HUDEP-2 (cell line): ENCODE data around the gene SHISA4.
A peak's percentile ranks its signal among the peaks of the same experiment; 100 is the strongest.
"Not testable (repeated sequence)": the region's sequence is repeated elsewhere in the genome, so short reads cannot be mapped to it uniquely, and the experiment has no call there.

ENCODE experiments used
- DNase-seq, 76 experiments: peaks; one replicate each; lab custom pipeline; 2025; ENCODE audit not compliant: unreplicated experiment in 76 of 76; lab: John Stamatoyannopoulos, UW

Gene SHISA4

DNA sequence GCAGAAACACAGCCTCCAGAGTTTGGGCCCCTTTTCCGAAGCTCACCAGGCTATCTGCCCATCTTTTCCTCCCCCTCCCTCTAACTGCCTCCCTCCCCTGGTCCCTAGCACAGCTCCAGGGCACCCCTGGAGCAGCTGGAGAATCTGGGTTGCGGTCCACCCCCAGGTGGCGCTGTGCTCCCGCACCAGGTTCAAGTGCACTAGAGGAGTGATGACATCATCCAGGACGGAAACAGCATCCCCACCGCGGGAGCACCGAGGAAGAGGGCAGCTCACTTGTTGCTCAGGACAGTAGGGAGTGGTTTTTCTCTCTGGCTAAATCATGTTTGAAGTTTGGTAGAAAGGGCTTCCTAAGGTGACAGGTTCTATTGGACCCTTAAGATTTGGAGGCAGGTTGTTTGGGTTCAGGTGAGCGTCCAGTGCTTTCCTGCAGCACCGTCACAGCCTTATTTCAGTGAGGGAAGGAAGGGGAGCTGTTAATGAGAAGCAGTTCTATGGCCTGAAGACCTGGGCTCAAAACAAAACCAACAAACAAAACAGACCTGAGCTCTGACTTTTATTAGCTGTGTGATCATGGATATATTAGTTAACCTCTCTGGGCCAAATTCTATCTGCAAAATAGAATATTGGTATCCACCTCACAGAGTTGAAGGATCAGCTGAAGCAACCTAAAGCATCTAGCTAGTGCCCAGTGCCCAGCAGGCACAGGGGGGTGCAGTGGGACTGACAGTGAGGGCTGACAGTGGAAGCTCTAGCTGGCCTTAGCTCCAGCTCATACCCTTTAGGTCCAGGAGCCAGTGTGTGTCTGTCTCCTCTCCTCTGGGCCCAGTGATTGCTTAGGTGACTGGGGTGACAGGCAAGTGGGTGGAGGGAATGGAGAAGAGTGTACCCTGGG, 7.5 kb downstream of the SHISA4 start:
- peak in 71 of 76 experiments; percentile 15 to 88 (median 66) for DNase-seq

DNA sequence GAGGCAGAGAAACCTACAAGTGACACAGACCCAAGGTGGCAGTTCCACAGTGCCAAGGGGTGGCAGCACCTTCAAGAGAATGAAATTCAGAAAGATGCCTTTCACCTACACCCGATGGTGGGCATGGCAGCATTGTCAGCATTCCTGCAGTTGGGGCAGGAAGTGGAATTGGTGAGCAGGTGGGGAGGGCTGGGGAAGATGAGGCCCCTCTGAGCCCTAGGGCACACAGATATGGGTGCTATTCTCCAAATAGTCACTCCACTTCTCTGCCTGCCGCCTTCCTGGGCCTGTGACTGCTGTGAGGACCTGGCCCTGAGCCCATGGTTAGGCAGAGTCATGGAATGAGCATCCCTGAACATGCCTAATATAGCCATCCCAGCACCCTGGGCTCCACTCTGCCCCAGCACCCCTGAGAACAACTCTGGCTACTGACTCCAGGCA, 8.3 kb downstream of the SHISA4 start:
- DNase-seq: no peak

- no peak for DNase-seq
Measured at GRCh38 chr1:201898240-201898894, 9.7 kb downstream of the SHISA4 start.

DNA sequence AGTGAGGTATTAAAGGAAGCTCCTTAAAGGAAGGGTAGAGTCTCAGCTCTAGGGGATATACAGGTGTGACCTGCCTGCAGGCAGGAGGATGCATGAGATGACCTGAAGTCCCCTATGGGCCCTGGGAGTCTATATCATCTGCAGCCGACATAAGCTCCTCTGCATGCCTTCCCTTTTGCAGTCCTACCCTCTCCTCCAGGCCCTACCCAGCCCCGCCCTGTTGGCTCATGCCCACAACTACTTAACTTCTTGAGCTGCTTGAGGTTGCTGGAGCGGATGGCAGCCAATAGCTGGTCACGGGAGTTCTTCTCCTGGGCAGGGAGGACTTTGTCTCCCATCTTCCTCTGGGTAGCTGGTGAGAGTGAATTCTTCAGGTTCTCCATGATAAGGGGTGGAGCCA, 10.3 kb downstream of the SHISA4 start:
- peak in 37 of 76 experiments; percentile 1 to 63 (median 25) for DNase-seq

- DNase-seq: no peak
Measured at GRCh38 chr1:201899683-201900429, 11.2 kb downstream of the SHISA4 start.

GRCh38 chr1:201900476-201900875, 11.8 kb downstream of the SHISA4 start:
- DNase-seq: no peak

DNA sequence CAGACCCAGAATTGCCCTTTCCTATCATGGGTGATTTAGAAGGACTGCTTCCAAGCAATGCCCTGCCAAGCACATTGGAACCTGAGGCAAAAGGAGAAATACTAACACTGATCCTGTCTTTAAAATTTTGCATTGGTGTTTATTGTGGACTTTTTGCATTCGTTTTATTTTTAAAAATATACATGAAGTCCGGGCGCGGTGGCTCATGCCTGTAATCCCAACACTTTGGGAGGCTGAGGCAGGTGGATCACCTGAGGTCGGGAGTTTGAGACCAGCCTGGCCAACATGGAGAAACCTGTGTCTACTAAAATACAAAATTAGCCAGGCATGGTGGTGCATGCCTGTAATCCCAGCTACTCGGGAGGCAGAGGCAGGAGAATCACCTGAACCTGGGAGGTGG, 12.3 kb downstream of the SHISA4 start:
- DNase-seq: not testable (repeated sequence)

DNA sequence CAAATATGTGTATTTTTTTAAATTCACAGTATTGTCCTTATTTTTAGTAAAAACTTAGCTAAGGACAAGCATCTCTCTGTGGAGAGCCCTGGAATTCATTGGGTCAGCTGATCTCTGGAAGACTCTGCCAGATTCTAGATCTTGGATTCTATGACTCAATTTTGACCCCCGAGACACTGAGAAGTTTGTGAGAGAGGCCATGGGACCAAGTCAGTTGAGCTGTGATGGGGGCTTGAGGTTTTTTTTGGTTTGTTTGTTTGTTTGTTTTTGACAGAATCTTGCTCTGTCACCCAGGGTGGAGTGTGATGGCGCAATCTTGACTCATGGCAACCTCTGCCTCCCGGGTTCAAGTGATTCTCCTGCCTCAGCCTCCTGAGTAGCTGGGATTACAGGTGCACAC, 13.5 kb downstream of the SHISA4 start:
- no peak for DNase-seq

- DNase-seq: no peak
Measured at GRCh38 chr1:201903135-201903534, 14.4 kb downstream of the SHISA4 start.

GRCh38 chr1:201904579-201904978, 15.9 kb downstream of the SHISA4 start:
- DNase-seq: no peak

DNA sequence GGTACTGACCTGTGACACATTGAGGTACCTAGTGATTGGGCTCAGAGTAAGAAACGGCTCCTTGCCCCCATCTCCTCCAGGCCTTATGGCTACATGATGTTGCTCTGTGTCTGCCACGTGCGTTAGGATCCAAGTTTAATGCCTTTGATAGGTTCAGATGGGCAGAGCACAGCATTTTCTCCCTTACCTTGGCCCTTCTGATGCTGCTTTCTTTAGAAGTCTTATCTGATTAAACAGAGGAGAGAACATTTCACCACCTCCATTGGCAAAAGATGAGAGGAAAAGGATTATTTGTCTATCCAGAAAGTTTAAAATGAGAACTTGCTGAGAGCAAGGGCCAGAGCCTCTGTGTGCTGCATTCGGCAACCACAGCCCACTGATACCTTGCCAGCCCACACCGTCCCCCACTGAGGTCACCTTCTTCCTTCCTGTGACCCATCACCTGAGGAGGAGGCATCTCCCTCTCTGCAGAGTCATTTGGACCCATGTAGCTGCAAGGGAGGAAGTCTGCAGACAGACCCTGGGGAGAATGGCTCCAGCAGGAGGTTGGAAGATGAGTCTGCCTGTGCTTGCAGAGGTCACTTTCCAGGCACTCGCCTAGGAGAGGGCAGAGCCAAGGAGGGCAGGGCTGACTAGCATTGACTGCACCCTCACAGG, 16.7 kb downstream of the SHISA4 start:
- DNase-seq: no peak

GRCh38 chr1:201906336-201906735, 17.6 kb downstream of the SHISA4 start:
- no peak for DNase-seq

- no peak for DNase-seq
Measured at GRCh38 chr1:201907621-201908020, 18.9 kb downstream of the SHISA4 start.

GRCh38 chr1:201911826-201912571, 23.3 kb downstream of the SHISA4 start:
- DNase-seq: no peak

DNA sequence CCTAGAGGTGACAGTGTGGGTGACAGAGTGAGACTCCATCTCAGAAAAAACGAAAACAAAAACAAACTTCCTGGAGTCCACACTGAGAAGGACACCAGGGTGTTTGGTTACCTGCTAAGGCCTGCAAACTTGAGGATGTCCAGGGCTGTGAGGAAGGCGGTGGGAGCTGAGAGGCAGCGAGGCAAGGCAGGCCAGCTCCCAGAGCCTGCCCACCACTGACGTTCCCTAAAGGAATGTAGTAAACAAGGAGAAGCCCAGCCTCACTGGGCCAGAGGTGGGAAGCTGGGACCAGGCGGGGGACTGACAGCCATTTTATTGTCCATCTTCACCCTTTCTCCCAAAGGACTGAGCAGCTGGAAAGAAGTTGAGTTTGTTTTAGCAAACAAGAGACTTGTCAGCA, 24.1 kb downstream of the SHISA4 start:
- DNase-seq: no peak

DNA sequence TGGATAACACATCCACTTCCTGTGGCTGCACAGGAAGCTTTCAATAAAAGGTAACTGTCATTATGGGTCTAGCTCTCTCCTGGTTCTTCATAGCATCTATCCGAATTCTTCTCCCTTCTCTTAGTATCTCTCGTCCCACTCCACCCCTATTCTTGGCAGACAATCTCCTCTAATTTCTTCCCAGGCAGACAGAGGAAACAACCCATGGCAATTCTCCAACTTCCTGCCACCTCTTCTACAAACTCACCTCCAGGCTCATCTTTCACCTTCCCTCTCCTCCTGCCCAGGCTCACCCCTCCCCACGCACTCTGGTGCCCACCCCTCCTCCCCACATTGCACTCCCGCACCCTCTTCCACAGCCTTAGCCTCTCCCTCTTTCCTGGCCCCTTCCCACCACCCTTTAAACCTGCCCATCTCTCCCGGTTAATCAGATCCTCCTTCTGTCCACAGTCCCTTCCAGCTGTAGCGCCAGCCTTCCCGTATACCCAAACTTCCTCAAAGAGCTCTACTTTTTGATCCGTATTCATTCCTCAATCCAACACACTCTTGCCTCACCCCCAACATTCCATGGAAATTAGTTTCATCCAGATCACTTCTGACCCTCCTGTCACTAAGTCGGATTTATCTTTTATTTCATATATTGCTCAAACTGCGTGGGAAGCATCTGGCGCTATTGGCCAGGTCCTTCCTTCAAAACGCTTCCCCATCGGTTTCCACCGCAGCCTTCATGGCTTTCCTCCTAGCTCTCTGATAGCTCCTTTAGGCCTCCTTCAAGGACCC, 25.9 kb downstream of the SHISA4 start:
- no peak for DNase-seq

DNA sequence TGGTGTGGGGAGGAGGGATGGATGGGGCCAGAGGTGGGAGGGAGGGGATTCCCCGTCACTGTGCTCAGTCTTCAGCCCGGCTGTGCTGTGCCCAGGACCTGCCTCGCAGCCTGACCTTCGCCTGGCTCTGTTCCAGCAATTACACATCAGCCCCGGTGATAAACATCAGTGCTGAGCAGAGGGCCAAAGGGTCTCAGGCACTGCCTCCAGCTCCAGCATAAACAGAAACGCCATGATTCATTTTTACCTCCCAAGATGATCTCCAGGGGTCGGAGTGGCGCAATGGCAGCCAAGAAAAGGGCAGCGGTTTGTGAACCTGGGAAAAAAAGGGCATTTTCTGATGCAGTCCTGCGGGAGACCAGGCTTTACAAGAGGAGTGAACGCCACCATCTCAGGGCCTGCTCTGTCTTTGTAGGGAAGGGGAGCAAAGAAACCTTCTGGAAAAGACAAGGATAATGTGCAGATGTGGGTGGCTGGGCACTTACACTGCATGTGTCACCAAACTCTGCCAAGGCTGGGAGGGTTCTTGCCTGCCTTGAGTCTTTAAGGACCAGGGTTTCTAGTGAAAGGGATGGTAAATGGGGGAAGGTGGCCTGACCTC, 28.1 kb downstream of the SHISA4 start:
- peak in 25 of 76 experiments; percentile 4 to 48 (median 14) for DNase-seq

DNA sequence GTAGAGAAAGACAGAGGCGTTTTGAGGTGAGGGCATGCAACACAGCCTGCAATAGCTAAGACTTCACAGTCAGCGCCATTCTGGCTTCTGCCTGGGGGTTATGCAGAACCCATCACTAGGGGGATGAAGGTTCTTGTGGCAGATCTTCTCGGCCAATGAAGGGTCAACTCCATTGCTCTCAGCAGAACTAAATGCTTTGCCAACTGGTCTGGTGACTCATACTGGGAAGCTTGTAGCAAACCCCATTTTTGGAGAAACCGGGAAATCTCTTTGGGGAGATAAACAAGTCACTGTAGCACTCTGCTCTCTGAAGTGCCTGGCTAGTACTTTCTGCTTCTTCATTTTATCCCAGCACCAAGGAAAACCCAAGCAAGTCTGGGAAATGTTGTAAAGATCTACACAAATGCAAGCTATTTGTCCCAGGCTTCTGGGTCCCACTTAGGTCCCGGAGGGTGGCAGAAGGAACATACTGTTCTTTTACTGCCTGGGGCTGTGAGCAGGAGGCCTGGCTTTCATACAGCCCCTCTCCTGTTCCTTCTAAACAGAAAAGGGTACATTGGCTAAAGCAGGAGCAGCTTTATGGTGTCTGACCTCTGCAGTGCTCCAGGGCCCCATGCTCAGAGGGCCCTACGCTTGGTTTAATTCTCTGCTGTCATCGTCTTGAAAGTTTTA, 28.8 kb downstream of the SHISA4 start:
- no peak for DNase-seq
